Measurements from ENCODE around the gene WHRN. TPM values are rescaled to one million over a fixed set of nuclear protein-coding genes. Genes with fewer than 3 reads are reported as not detected.

WHRN gene
- total and polyA plus RNA-seq, 2 of the 13 experiments (the other 11 are each of a cell fraction or from before 2014, with no cell fraction given): 2.3 to 5.3 TPM

GRCh38 chr9:114505187-114506081, at the start of gene WHRN (continued):
- TF ChIP-seq, protein P1, sequence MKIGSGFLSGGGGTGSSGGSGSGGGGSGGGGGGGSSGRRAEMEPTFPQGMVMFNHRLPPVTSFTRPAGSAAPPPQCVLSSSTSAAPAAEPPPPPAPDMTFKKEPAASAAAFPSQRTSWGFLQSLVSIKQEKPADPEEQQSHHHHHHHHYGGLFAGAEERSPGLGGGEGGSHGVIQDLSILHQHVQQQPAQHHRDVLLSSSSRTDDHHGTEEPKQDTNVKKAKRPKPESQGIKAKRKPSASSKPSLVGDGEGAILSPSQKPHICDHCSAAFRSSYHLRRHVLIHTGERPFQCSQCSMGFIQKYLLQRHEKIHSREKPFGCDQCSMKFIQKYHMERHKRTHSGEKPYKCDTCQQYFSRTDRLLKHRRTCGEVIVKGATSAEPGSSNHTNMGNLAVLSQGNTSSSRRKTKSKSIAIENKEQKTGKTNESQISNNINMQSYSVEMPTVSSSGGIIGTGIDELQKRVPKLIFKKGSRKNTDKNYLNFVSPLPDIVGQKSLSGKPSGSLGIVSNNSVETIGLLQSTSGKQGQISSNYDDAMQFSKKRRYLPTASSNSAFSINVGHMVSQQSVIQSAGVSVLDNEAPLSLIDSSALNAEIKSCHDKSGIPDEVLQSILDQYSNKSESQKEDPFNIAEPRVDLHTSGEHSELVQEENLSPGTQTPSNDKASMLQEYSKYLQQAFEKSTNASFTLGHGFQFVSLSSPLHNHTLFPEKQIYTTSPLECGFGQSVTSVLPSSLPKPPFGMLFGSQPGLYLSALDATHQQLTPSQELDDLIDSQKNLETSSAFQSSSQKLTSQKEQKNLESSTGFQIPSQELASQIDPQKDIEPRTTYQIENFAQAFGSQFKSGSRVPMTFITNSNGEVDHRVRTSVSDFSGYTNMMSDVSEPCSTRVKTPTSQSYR (CRISPR knock-in tag; IDR thresholded peaks at IDR 0.05; ENCODE audit: borderline replicate concordance): no peak
- no peak for TF ChIP-seq ZMYM2 (CRISPR knock-in tag; IDR thresholded peaks at IDR 0.05)
- TF ChIP-seq RFX1 (IDR thresholded peaks at IDR 0.05): peak; percentile 76
- no peak for TF ChIP-seq ZBTB7B (CRISPR knock-in tag; IDR thresholded peaks at IDR 0.05)
- TF ChIP-seq, protein P2, sequence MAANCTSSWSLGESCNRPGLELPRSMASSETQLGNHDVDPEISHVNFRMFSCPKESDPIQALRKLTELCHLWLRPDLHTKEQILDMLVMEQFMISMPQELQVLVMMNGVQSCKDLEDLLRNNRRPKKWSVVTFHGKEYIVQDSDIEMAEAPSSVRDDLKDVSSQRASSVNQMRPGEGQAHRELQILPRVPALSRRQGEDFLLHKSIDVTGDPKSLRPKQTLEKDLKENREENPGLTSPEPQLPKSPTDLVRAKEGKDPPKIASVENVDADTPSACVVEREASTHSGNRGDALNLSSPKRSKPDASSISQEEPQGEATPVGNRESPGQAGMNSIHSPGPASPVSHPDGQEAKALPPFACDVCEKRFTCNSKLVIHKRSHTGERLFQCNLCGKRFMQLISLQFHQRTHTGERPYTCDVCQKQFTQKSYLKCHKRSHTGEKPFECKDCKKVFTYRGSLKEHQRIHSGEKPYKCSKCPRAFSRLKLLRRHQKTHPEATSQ (CRISPR knock-in tag; IDR thresholded peaks at IDR 0.05; ENCODE audit: borderline replicate concordance): no peak
- no peak for TF ChIP-seq ZNF749 (CRISPR knock-in tag; IDR thresholded peaks at IDR 0.05; ENCODE audit: borderline replicate concordance)
- TF ChIP-seq ZNF773 (CRISPR knock-in tag; IDR thresholded peaks at IDR 0.05; ENCODE audit: borderline replicate concordance): no peak
- peak; percentile 32; the same call in 1 of the 2 replicates for TF ChIP-seq ZNF501 (CRISPR knock-in tag; IDR thresholded peaks at IDR 0.05)
- no peak for TF ChIP-seq HES4 (CRISPR knock-in tag; IDR thresholded peaks at IDR 0.05; ENCODE audit: borderline replicate concordance)
- TF ChIP-seq USF2 (IDR thresholded peaks at IDR 0.05; ENCODE audit: low read depth, low read length): no peak
- no peak for TF ChIP-seq USF2 (CRISPR knock-in tag; IDR thresholded peaks at IDR 0.05; ENCODE audit: borderline replicate concordance)
- TF ChIP-seq TEF (CRISPR knock-in tag; IDR thresholded peaks at IDR 0.05): no peak
- TF ChIP-seq ZNF263 (CRISPR knock-in tag; IDR thresholded peaks at IDR 0.05): no peak
- no peak for TF ChIP-seq ATAD3A (CRISPR knock-in tag; IDR thresholded peaks at IDR 0.05)
- TF ChIP-seq ZNF225 (CRISPR knock-in tag; IDR thresholded peaks at IDR 0.05): no peak
- no peak for TF ChIP-seq SOX6 (IDR thresholded peaks at IDR 0.05)
- peak; percentile 27; the same call in 1 of the 2 replicates for TF ChIP-seq SOX6 (CRISPR knock-in tag; IDR thresholded peaks at IDR 0.05)
- TF ChIP-seq MAZ (IDR thresholded peaks at IDR 0.05; ENCODE audit: borderline replicate concordance, low read depth, low read length): no peak; the same call in 1 of the 2 replicates
- TF ChIP-seq MAZ (CRISPR knock-in tag; IDR thresholded peaks at IDR 0.05; ENCODE audit: low read depth): 0 out of 2 replicates have a peak, but pooled peaks have one; percentile 28
- TF ChIP-seq NFYB (CRISPR knock-in tag; IDR thresholded peaks at IDR 0.05): no peak
- TF ChIP-seq YEATS2 (CRISPR knock-in tag; IDR thresholded peaks at IDR 0.05; ENCODE audit: borderline replicate concordance): no peak
- TF ChIP-seq REXO4 (CRISPR knock-in tag; IDR thresholded peaks at IDR 0.05; ENCODE audit: borderline replicate concordance): no peak
- TF ChIP-seq SUZ12 (IDR thresholded peaks at IDR 0.05; ENCODE audit: low read depth, low read length): no peak
- TF ChIP-seq SATB2 (CRISPR knock-in tag; IDR thresholded peaks at IDR 0.05): no peak

Data from HepG2 (cell line).